Measurements from ENCODE around the gene GRID2.

- TF ChIP-seq SMC3 (IDR thresholded peaks at IDR 0.05; ENCODE audit: low read depth, low read length) (no peak), CHD1 (IDR thresholded peaks at IDR 0.05; ENCODE audit: low read depth, low read length) (no peak), POLR2A (IDR thresholded peaks at IDR 0.05; ENCODE audit: low read depth, low read length) (no peak), MXI1 (IDR thresholded peaks at IDR 0.05; ENCODE audit: borderline replicate concordance, low read depth, low read length) (no peak), MAFK (IDR thresholded peaks at IDR 0.05; ENCODE audit: low read depth, low read length) (no peak), FOS (IDR thresholded peaks at IDR 0.05; ENCODE audit: low read depth, low read length) (no peak)
- TF ChIP-seq, protein P1, sequence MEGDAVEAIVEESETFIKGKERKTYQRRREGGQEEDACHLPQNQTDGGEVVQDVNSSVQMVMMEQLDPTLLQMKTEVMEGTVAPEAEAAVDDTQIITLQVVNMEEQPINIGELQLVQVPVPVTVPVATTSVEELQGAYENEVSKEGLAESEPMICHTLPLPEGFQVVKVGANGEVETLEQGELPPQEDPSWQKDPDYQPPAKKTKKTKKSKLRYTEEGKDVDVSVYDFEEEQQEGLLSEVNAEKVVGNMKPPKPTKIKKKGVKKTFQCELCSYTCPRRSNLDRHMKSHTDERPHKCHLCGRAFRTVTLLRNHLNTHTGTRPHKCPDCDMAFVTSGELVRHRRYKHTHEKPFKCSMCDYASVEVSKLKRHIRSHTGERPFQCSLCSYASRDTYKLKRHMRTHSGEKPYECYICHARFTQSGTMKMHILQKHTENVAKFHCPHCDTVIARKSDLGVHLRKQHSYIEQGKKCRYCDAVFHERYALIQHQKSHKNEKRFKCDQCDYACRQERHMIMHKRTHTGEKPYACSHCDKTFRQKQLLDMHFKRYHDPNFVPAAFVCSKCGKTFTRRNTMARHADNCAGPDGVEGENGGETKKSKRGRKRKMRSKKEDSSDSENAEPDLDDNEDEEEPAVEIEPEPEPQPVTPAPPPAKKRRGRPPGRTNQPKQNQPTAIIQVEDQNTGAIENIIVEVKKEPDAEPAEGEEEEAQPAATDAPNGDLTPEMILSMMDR (conservative IDR thresholded peaks at IDR 0.05; ENCODE audit: low read depth, low read length), result no peak
Measured at GRCh38 chr4:93243262-93243661, 939.5 kb downstream of the GRID2 start.
